Uterus (tissue), 2 donors: ENCODE measurements around the gene KCNJ15.

ENCODE experiments used
- POLR2A ChIP-seq, 2 donors: fragments of 450-650 bp; IDR thresholded peaks; one replicate each; pipeline ENCODE4 v1.6.1; 2016; ENCODE audit warnings: antibody characterized with exemption in 2 of 2, mild to moderate bottlenecking in 1 of 2, moderate library complexity in 1 of 2
- TF ChIP-seq, protein P1 (sequence below), 4 experiments: fragments of 200-600 bp in 2 of 4; fragments of 450-650 bp in 2 of 4; sonication (generic) in 2 of 4; IDR thresholded peaks; one replicate each; pipeline ENCODE4 v1.5.1; 2016 to 2019; ENCODE audit warnings: antibody characterized with exemption in 4 of 4, mild to moderate bottlenecking in 2 of 4, moderate library complexity in 1 of 4

DNA sequence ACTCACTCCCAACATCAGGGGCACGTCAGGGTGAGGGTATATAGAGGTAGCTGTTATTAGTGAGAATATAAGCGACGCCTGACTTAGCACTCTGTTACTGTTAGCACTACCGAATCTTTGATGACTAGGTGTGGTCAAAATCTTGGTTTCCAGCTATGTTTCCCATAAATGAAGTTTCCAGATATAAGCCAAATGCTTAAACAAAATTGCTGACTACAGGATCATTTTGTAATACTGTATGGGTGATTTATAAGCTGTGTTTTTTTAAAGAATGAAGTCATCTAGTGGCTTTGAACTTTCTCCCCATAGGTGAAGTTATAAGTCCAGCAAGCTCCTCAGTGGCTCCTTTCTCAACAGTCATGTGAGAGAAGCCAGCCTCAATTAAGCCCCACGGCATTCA, 23.7 kb downstream of the KCNJ15 start:
- TF ChIP-seq, protein P1, sequence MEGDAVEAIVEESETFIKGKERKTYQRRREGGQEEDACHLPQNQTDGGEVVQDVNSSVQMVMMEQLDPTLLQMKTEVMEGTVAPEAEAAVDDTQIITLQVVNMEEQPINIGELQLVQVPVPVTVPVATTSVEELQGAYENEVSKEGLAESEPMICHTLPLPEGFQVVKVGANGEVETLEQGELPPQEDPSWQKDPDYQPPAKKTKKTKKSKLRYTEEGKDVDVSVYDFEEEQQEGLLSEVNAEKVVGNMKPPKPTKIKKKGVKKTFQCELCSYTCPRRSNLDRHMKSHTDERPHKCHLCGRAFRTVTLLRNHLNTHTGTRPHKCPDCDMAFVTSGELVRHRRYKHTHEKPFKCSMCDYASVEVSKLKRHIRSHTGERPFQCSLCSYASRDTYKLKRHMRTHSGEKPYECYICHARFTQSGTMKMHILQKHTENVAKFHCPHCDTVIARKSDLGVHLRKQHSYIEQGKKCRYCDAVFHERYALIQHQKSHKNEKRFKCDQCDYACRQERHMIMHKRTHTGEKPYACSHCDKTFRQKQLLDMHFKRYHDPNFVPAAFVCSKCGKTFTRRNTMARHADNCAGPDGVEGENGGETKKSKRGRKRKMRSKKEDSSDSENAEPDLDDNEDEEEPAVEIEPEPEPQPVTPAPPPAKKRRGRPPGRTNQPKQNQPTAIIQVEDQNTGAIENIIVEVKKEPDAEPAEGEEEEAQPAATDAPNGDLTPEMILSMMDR (IDR thresholded peaks at IDR 0.05): no peak
- no peak for TF ChIP-seq POLR2A (IDR thresholded peaks at IDR 0.05)
